Amniotic epithelial cell (primary cell): ENCODE data around the gene APMAP.

ENCODE experiments used
- DNase-seq: peaks from one replicate; pipeline ENCODE4 v3.0.0-alpha.2; 2010; ENCODE audit warnings: low read depth

The APMAP gene

DNA sequence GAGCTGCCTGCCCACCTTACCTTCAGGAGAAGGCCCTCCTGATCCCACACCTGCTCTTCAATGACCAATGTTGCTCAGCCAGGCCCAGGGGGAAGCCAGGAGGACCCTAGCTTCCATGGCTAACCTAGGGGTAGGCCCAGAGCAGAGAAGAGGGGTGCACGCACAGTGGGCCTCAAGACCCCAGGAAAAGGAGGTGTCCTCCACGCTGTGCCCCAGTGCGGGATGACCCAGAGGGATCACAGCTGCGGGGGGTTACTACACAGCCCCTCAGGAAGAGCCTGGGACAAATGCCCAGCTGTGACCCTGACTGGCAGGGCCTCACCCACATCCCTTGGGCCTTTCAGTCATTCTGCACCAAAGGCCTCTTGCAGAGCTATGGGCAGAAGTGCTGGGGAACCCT lies 31.6 kb upstream of the APMAP start:
- DNase-seq: no peak

DNA sequence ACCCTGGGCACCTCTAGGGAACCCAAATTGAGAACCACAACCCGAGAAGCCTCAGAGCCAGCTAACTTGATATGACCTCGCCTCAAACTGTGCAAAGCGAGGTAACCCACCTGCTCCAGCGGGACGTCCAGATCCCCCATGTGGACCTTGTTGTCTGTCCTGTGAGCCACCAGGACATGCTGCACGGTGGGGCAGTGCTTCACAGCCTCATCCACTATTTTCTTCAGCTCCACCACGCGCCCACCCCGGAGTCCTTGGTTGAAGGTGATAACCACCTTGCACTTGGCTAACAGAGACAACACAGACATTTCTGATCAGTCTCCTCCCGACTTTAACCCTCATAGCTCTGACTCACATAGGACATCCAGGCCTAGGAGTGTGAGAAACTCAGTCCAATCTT lies 30.8 kb upstream of the APMAP start:
- DNase-seq: no peak

DNA sequence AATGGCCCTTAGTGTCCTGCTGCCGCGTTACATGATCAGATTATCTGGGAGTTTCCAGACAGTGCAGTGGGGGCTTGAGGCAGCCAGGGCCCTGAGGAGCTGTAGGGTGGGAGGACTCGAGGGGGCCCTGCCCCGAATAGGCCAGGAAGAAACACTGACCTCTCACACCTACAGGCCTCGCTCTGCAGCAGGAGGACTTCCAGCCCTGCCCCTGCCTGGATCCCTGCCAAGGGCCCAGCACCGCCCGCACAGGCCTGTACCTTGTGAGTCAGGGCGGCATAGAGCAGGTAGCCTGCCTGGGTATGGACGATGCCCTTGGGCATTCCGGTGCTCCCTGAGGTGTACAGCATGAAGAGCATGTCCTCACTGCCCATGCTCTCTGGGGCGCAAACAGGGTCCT lies 30.1 kb upstream of the APMAP start:
- no peak for DNase-seq

DNA sequence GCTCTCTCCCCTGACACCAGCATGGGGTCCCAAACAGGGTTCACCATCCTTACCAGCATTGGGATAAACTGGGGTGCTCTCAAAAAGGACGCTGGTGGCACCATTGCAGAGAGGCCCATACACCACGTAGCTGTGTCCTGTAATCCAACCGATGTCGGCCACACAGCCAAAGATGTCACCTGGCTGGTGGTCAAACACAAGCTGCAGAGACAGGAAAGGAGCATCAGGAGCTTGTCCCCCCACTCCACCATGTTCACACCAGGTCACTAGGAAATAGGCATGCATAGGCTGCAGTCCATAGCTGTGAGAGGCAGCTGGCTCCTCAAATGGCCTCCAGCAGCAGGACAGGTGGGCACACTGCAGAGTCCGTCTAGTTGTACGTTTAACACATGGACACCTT lies 28.8 kb upstream of the APMAP start:
- no peak for DNase-seq

DNA sequence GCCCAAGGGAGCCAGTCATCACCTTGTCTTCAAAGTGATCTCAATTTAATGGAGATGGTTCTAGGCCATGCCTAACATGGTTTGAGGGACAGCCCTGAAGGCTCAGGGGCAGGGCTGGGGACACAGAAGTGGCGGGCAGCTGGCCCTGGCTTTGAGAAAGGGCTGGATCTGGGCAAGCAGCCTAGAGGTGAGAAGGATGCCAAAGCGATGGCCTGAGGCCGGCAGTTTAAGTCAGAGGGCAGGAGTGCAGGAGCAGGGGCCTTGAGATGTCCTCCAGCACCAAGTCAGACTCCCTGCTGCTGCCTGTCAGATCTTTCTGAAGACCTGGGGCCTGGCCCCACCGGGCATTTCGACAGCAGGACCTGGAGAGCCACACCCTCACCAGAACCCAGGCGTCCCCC lies 28.4 kb upstream of the APMAP start:
- no peak for DNase-seq

DNA sequence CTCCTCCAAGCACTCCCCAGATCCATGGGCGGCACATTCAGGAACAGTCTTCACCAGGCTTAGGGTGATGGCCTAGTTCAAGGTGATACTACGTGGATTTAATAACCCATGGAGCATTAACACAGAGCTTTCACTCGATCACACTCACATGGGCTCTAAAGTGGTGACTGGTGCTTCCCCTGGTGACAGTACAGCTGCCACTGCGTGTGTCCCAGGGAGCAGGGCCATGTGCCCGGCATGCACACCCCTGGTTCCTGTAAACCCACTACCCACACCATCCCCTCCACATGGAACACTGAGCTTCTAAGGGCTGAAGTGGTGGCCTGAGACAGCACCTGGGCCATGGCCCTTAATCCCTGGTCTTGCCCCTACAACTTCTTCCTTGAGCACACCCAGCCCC lies 27.8 kb upstream of the APMAP start:
- no peak for DNase-seq

DNA sequence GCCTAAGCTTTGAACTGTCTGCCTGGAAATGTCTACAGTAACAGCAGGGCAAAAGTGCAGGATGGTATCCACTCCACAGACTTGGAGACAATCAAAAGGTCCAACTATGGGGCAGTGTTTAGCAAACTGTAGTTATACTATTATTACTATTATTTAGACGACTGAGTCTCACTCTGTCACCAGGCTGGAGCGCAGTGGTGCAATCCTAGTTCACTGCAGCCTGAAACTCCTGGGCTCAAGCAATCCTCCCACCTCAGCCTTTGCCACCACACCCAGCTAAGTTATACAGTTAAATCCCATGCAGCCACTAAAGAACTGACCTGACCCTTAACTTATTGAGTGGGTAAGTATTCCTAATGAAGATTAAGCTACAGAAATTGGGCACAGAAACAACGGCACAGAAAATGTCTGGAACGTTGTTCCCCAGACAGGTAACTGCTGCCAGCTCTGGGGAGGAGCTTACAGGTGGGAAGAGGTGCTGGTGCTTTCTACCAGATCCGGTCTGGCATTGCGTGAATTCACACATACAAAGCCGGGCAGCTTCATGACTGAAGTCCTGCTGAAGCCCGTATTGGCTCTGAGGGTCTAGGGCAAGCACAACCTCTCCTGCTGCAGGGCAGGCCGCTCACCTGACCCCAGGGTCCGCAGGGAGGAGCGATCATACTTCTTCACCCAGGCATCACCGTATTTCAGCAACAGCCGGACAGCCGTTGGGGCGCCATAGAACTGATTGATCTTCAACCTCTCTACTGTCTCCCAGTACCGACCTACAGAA lies 27.0 kb upstream of the APMAP start:
- DNase-seq: no peak

DNA sequence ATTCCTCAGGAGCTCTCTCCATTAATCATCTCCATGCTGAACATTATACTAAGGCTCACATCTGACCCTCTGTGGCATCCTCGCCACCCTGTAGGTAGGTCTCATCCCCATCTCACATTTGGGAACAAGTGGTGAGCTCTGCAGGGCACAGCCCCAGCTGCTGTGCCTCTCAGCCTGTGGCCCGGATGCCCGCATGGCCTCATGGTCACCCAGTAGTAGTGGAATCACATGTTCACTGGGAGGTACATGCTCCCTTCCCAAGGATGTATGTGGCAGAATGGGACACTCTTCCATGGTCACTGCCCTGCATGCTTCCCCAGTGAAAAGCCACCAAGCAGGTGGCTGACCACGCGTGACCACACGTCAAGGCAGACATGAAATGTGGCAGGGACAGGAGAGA lies 26.3 kb upstream of the APMAP start:
- DNase-seq: no peak

DNA sequence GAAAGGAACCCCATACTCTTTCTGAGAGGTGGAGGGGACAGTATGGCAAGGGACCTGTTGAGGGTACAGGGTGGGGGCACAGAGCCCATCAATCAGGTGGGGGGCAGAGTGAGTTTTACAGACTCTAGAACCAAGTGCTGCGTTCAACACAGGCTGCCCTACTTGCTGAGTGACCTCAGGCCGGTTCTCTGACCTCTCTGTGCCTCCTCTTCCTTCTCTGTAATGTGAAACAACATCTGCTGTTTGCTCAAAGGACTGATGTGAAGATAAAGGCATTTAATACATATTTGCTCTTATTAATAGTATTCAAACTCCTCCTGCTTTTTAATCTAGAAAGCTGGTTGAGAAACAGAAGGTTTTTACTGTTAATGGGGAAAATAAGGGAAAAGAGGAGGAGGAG lies 25.9 kb upstream of the APMAP start:
- no peak for DNase-seq

DNA sequence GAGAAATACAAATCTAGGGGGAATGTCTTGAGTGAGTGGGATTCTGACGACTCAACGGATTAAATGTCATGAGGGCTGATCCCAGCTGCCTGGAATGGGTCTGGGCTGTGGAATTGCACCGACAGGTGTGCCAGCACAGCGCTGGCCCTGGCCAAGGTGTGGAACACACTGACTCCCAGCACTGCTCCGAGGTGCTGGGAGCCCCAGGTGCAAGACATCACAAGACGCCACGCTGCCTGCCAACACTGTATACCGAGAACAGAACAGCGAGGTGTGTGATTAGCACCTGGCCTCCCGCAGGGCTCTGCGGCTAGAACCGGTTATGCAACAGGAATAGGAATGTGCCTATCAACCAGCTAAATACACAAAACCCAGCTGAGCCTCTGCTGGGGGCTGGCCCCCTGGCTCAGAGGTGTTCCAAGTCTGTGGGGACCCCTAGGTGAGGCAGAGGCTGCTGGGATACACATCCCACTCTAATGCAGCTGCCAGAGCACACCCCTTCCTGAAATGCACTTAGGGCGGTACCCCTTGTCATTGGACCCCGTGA lies 24.8 kb upstream of the APMAP start:
- DNase-seq: no peak

DNA sequence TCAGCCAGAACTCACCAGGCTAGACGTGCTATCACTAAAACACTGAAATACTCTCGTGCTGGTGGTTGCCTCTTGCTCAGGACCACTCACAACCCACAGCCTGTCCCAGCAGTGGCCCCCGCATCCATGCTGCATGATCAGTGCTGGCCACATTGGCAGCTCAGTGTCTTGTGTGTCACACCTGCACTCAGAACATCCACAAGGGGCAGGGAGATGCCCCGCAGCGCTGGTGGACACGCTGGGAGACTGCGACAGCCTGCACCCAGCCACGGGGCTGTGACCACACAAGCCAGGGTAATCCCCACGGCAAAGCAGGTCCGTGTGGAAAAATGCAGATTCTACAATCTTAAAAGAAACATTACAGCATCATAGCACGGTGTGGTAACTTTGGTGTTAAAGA lies 23.9 kb upstream of the APMAP start:
- no peak for DNase-seq

DNA sequence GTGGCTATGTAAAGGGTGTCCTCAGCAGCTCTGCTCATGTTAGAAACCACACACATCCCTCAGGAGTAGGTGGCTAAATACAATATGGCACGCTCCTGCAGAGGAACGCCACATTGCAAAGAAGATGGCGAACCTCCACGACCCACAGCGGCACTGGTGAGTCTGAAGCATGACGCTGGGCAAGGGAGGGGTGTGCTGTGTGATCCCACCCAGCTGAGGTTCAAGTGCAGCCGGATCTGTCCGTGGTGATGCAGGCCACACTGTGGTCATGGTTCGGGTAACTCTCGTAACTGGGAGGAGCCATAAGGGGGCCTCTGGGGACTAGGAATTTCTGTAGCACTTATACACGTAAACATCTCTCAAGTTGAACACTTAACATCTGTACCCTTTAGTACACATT lies 23.4 kb upstream of the APMAP start:
- DNase-seq: no peak

DNA sequence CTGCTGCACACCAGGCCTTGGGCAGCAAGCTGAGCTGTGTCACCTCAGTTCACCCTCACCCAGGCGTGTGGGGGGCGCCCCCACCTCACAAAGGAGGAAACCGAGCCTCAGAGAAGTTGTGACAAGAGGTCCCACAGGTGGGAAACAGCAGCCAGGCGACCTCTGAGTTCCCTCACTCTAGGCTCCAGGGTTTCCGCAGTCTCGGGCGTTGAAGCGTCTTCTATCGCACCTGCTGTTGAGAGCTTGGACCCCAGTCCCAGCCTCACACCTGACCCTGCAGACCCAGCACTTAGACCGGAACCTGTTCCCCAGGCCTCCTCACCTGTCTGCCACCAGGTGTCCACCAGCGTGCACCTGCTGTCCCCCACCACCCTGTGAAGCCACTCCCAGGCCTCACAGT lies 22.3 kb upstream of the APMAP start:
- no peak for DNase-seq

DNA sequence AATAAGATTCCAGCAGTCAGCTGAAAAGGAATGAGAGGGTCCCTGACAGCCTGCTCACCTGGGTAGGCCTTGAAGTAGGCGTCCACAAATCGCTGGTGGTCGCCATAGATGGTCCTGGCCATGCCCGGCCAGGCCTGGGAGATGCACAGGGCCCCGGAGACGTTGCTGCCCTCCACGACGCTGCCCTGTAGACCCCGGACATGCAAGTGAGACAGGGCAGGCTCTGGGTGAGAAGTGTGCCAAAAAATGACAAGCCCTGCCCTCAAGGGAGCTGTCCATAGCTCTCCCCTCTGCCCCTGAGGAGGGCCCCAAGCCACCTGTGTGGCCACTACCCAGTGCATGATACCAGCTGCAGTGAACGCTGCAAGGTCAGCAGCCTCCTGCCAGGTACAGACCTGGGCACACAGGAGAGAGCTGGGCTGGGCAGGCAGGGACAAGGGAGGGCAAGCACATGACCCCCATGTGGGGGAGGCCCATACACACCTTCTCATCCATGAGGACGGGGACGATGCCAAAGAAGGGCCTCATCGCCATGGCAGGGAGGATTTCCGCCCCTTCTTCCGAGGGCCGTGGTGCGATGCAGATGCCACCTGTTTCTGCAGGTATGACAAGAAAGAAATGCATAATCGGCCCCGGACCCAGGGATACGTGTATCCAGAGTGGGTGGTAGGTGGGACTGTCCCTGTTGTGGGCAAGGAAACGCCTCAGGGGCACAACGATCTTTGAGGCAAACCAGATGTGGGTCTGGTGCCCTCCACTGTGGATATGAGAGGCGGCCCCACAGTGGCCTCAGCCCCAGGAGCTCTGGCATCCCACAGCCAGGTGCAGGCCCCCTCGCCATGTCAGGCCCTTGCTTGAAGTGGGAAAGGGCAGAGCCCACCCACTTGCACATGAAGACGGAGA lies 21.2 kb upstream of the APMAP start:
- DNase-seq: no peak

DNA sequence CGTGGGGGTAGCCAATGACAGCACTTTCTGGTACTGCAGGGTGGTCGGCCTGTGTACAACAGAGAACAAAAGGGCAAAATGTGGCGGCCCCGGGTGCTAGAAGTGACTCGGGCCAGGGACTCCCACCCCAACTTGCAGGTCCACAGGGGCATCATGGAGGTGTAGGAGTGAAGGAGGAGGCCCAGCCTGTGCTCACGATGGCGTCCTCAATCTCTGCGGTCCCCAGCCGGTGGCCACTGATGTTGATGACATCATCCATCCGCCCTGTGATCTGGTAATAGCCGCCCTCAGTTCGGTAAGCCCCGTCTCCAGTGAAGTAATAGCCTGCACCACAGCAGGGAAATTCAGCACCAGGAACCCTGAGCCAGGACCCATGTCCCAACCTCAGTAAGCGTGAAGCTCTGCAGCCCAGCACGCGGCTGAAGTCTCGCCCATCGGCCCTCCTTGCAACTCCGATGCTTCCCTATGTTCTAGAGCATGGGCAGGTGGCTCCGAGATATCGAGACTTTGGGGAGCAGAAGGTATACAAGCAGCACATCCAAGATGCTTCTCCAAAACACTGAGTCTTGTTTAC lies 20.2 kb upstream of the APMAP start:
- DNase-seq: no peak

DNA sequence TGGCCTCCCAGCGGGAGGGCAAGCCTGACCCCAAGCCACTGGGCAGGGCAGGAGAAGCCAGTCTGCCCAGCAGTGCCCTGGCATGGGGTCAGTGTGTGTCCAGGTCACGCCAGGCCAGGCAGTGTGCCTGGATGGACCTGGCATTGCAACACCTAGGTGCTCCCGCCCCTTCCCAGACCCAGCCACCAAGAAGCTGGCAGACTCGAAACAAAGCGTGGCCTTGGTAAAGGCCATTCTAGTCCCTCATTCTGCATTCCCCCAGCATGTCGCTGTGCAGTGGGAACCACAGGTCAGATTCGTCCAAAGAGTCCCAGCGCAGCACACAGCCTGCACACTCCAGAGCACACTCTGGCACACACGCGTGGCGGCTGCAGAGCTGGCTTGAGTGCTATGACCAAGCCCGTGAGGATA lies 19.3 kb upstream of the APMAP start:
- DNase-seq: no peak

DNA sequence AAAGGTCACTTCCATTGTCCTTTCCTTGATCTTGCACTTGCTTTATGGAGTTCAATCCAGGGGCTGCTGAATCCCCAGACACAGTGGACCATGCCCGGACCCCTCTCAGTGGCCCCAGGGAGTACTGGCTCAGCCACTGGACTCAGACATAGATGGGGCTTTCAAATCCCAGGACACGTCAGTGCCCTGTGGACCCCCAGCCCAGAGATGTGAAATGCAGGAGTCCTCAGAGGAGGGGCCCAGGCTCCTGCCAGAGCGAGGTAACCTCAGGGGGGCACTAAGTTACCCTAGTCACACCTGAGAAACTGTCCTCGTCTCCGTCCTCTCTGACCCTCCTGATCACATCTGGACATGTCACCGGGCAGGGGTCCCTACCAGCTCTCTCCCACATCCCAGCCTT lies 18.7 kb upstream of the APMAP start:
- DNase-seq: no peak

DNA sequence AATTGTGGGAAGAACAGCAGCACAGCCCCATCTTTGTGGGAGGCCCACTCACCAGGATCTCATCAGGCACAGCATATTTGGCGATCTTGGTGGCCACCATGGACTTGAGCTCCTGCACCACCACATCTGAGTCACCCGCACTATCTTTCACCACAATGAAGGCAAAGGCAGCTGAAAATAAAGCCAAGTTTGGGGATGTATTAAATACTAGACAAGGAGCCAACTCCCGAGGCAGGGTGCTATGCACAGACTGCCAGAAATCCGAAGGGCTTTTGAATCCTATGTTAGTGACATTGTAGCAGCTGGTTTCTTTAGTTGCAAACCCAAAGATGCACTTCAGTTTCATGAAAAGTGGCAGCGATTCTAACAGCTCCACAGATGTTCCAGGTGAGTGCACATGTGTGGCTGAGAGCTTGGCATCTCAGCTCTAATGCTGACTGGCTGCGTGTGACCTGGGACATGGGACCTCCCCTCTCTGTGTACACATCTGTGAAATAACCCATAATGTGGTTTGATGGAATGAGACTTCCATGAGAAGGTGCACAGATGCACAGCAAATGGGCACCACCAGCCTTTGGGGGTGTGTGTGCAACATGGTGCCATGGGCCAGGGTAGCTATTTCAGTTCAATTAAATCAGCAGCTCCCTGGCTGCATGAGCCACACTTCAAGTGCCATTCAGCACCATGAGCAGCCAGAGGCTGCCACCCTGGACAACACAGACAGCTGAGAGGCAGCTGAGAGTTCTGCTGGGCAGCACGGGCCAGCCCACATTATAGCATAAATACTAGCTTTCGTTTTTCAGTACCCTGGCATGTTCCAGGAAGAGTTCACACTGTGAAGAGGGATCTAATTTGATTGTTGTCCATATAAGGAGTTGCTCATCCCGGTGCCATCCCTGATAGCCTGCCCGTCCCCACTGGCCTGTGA lies 16.9 kb upstream of the APMAP start:
- DNase-seq: no peak

DNA sequence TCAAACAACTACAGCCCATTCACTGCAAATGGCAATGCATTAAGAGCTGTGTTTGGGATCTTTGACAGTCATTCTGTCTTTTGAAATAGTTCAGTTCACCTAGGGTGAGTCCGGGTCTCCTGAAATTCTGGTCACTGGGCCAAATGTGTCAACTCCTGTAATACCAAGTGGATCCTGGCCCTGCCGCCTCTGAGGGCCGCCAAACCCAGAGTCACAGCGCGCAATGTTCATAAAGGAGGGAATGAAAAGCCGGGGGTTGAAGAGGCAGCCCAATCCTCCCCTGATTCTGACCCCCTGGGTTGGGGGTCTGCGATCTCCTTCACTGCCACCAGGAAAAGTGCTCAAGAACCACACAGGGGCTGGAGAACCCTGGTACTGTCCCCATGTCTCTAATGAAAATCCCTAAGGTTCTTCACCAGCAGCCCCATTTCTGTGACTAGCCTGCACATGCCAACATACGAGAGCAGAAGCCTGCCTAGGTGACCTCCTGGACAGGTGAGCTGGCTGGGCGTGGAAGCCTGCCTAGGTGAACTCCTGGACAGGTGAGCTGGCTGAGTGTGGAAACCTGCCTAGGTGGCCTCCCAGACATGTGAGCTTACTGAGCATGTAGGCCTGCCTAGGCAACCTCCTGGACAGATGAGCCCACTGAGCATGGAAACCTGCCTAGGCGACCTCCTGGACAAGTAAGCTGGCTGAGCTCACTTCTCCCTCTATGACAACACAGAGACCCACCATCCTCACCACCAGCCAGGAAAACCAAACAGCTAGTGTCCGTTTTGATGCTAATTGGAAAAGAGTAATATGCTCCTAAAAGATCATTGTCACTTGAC lies 16.1 kb upstream of the APMAP start:
- DNase-seq: no peak

DNA sequence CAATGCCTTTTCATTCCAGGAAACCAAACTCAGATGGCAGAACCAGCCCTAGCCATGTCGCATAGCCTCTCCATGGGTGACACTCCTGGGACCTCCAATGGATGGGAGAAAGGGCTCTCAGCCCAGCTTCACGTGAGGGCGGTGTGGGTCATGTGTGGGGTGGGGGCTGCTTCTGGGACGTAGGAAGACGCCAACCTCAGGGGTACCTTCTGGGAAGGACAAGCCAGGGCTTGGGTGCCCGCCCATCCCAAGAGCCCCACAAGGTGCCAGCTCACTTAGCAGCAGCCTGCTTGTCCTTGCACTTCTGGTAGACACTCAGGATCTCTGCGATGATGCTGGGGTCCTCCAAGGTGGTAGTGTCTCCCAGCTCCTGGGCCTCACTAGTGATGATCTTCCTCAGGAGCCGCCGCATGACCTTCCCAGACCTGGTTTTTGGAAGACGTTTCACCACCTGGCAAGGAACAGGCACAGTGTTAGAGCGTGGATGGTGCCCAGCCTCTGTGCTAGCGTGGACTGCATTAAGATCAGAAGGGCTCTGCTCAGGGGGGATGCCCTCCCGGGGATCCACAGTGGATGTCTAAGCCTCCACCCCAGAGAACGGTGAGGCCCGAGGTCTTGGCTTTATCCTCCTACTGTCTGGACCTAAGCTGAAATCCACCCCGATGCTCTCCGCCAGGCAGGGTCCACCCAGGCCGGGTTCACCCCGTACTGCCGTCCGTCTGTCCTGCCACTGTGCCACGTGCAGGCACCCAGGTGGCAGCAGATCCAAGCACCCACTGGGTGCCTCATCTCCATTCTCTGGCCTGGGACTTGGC lies 15.1 kb upstream of the APMAP start:
- no peak for DNase-seq
